Aorta (tissue), 5 donors: ENCODE results near the gene CBARP. TPM values are rescaled to one million over a fixed set of nuclear protein-coding genes. Genes with fewer than 3 reads are reported as not detected.

Experiments
- ATAC-seq: fragments of 200-7000 bp; cut with Tn5 transposase; one replicate; pipeline ENCODE4 v1.9.1; 2022; ENCODE audit warnings: moderate library complexity; ENCODE audit not compliant: low FRiP score
- DNase-seq, 2 donors: peaks; one replicate each; pipeline ENCODE4 v3.0.0-alpha.2; 2020
- H3K27ac ChIP-seq, 2 donors: one replicate each; pipeline ENCODE4 v1.5.1; 2013; ENCODE audit warnings: low read length in 2 of 2, mild to moderate bottlenecking in 2 of 2, moderate library complexity in 2 of 2, control low read depth in 1 of 2, inconsistent platforms in 1 of 2, low read depth in 1 of 2
- H3K27me3 ChIP-seq, 2 donors: one replicate each; pipeline ENCODE4 v1.6.1; 2013; ENCODE audit warnings: control low read depth in 1 of 2, low read length in 1 of 2, mild to moderate bottlenecking in 1 of 2, moderate library complexity in 1 of 2; ENCODE audit not compliant: insufficient read depth in 2 of 2, control insufficient read depth in 1 of 2
- H3K36me3 ChIP-seq, 2 donors: one replicate each; pipeline ENCODE4 v1.6.1; 2013; ENCODE audit warnings: control low read depth in 1 of 2, low read length in 1 of 2, mild to moderate bottlenecking in 1 of 2; ENCODE audit not compliant: insufficient read depth in 2 of 2, control insufficient read depth in 1 of 2
- H3K4me1 ChIP-seq, 2 donors: one replicate each; pipeline ENCODE4 v1.6.1; 2013; ENCODE audit warnings: low read length in 2 of 2, control low read depth in 1 of 2, mild to moderate bottlenecking in 1 of 2, moderate library complexity in 1 of 2; ENCODE audit not compliant: insufficient read depth in 2 of 2, control insufficient read depth in 1 of 2
- H3K4me3 ChIP-seq, 2 donors: one replicate each; pipeline ENCODE4 v1.5.1; 2013; ENCODE audit warnings: low read length in 2 of 2, control low read depth in 1 of 2, mild to moderate bottlenecking in 1 of 2
- H3K9me3 ChIP-seq: one replicate; pipeline ENCODE4 v1.6.1; 2013; ENCODE audit warnings: mild to moderate bottlenecking, low read length; ENCODE audit not compliant: control insufficient read depth
- WGBS, 2 donors: extraction: QIAGEN DNeasy Blood & Tissue Kit; methylation state at CpG; one replicate each; pipeline ENCODE4 v1.1.7; 2013; 5-methylcytosine and 5-hydroxymethylcytosine counted together
- intact Hi-C, 2 donors: fragments of 100-400 bp; cut with DNase I; formaldehyde crosslinking; loops; one replicate each; pipeline versions ENCODE4 v1.14.2 to v1.15.0; 2022
- polyA plus RNA-seq, 2 donors: library from polyadenylated mRNA; stranded (reverse); fragments of 200-250 nt; gene quantifications; one replicate each; pipeline ENCODE4 v1.2.3, GENCODE V29; 2013
- total RNA-seq, 2 donors: library from RNA; stranded (reverse); fragmentation: NEBNext Ultra II Directional; extraction: Animal tissue kit (Norgen Biotek cat#: 25700); gene quantifications; one replicate each; pipeline ENCODE4 v1.2.1, GENCODE V29; 2021
- donor health status: healthy with polysubstance abuse.
- donor health status: Bipolar disorder and iron deficiency.
- donor health status: DM: no; HTN: no; CAD: no.
- donor health status: DM: no; HTN: no; CAD: no.
- donor health status: DM: yes; HTN: yes; CAD: no.

The CBARP gene
- total and polyA plus RNA-seq, 4 donors: 0.88 to 3.7 (median 2.0) TPM

- H3K27me3 ChIP-seq: no peaks in the 10 kb centered on the region
- H3K27ac ChIP-seq: peak overlapping the region; percentile 63 to 64
- no peaks in the 10 kb centered on the region for H3K36me3 ChIP-seq
- no peak overlapping the region for H3K4me3 ChIP-seq
- peak; percentile 76 for ATAC-seq
- intact Hi-C loops: loop anchor here in 1 of 2 donors (2.0 kb wide), 1 partner anchor 19 kb away; no protein-coding TSS in a partner anchor
- peak; percentile 91 to 97 for DNase-seq
- no peaks in the 10 kb centered on the region for H3K4me1 ChIP-seq
- 12 to 19% methylated on average over 50 to 84 of the region's 84 CpGs for WGBS, 2 donors
- no peaks in the 10 kb centered on the region for H3K9me3 ChIP-seq
These were observed 2.3 kb upstream of the CBARP start for GRCh38 chr19:1239796-1240737.

- H3K4me1 ChIP-seq: no peaks in the 10 kb centered on the region
- 83 to 89% methylated on average over 11 of the region's 11 CpGs for WGBS, 2 donors
- no peaks in the 10 kb centered on the region for H3K36me3 ChIP-seq
- no peak for DNase-seq
- no peaks in the 10 kb centered on the region for H3K9me3 ChIP-seq
- intact Hi-C loops: loop anchor here in 1 of 2 donors (2.0 kb wide), 1 partner anchor 19 kb away; no protein-coding TSS in a partner anchor
- peak overlapping the region in 1 of 2 donors; percentile 63 for H3K27ac ChIP-seq
- H3K27me3 ChIP-seq: no peaks in the 10 kb centered on the region
- no peak overlapping the region for H3K4me3 ChIP-seq
- peak; percentile 0 for ATAC-seq
These were observed 1.6 kb upstream of the CBARP start for GRCh38 chr19:1239420-1239795.

- Histone ChIP-seq H3K4me1 (no peaks in the 10 kb centered on the region), H3K4me3 (no peak overlapping the region), H3K27me3 (no peaks in the 10 kb centered on the region), H3K27ac (no peak overlapping the region), H3K36me3 (no peaks in the 10 kb centered on the region), H3K9me3 (no peaks in the 10 kb centered on the region)
- no peak for DNase-seq
- ATAC-seq: no peak
- intact Hi-C loops: loop anchor here in 1 of 2 donors (2.0 kb wide), 1 partner anchor 18 kb away; no protein-coding TSS in a partner anchor
- WGBS, 2 donors: 64 to 66% methylated on average over 32 to 34 of the region's 34 CpGs
These were observed 831 bp upstream of the CBARP start for GRCh38 chr19:1238369-1239303.

GRCh38 chr19:1237027-1237659 lies 662 bp downstream of the CBARP start:
- intact Hi-C loops: no loop called here
- Histone ChIP-seq H3K4me1 (no peaks in the 10 kb centered on the region), H3K27me3 (no peaks in the 10 kb centered on the region), H3K4me3 (peak overlapping the region; percentile 12 to 46), H3K27ac (no peak overlapping the region), H3K36me3 (no peaks in the 10 kb centered on the region), H3K9me3 (no peaks in the 10 kb centered on the region)
- WGBS, 2 donors: 0 to 1% methylated on average over 43 to 60 of the region's 60 CpGs
- no peak for ATAC-seq
- peak in 1 of 2 donors; percentile 87 for DNase-seq

GRCh38 chr19:1236576-1236975 lies 1.2 kb downstream of the CBARP start:
- no peaks in the 10 kb centered on the region for H3K4me1 ChIP-seq
- DNase-seq (no peak), ATAC-seq (no peak)
- no peaks in the 10 kb centered on the region for H3K27me3 ChIP-seq
- 17 to 24% methylated on average over 25 to 42 of the region's 42 CpGs for WGBS, 2 donors
- H3K4me3 ChIP-seq: peak overlapping the region in 1 of 2 donors; percentile 9
- no peaks in the 10 kb centered on the region for H3K36me3 ChIP-seq
- no peak overlapping the region for H3K27ac ChIP-seq
- intact Hi-C loops: no loop called here
- H3K9me3 ChIP-seq: no peaks in the 10 kb centered on the region

- Histone ChIP-seq H3K27ac (no peak overlapping the region), H3K9me3 (no peaks in the 10 kb centered on the region), H3K27me3 (no peaks in the 10 kb centered on the region), H3K4me1 (no peaks in the 10 kb centered on the region), H3K4me3 (no peak overlapping the region), H3K36me3 (no peaks in the 10 kb centered on the region)
- no peak for DNase-seq
- ATAC-seq: no peak
- intact Hi-C loops: no loop called here
- WGBS, 2 donors: 80% methylated on average over 38 to 39 of the region's 39 CpGs
These were observed 1.9 kb downstream of the CBARP start for GRCh38 chr19:1235625-1236538.

- Histone ChIP-seq H3K27me3 (no peaks in the 10 kb centered on the region), H3K4me3 (no peak overlapping the region), H3K4me1 (no peaks in the 10 kb centered on the region), H3K36me3 (no peaks in the 10 kb centered on the region), H3K27ac (no peak overlapping the region), H3K9me3 (no peaks in the 10 kb centered on the region)
- no peak for ATAC-seq
- 94 to 97% methylated on average over 43 of the region's 43 CpGs for WGBS, 2 donors
- intact Hi-C loops: no loop called here
- DNase-seq: no peak
These were observed 2.8 kb downstream of the CBARP start for GRCh38 chr19:1234955-1235380.
